Gastroesophageal sphincter (tissue), 4 donors: ENCODE data around the gene SIN3B. TPM values are rescaled to one million over a fixed set of nuclear protein-coding genes. Genes with fewer than 3 reads are reported as not detected.

Source experiments
- ATAC-seq: fragments of 150-250 bp; one replicate; pipeline ENCODE4 v1.9.1; 2016; ENCODE audit warnings: mild to moderate bottlenecking, moderate library complexity
- H3K27ac ChIP-seq, 4 donors: fragments of 200-600 bp; sonication (generic) in 3 of 4; 1 replicate in 3 of 4; 2 replicates in 1 of 4; pipeline ENCODE4 v1.5.1; 2016 to 2019
- H3K27me3 ChIP-seq: fragments of 200-600 bp; sonication (generic); one replicate; pipeline ENCODE4 v1.5.1; 2019
- H3K36me3 ChIP-seq, 2 donors: fragments of 200-600 bp; sonication (generic); one replicate each; pipeline ENCODE4 v1.5.1; 2019; ENCODE audit warnings: control low read depth in 1 of 2
- H3K4me1 ChIP-seq, 3 donors: fragments of 200-600 bp; sonication (generic); 1 replicate in 2 of 3; 2 replicates in 1 of 3; pipeline ENCODE4 v1.5.1; 2016 to 2019; ENCODE audit warnings: control low read depth in 2 of 3
- H3K4me3 ChIP-seq, 2 donors: fragments of 200-600 bp; sonication (generic); one replicate each; pipeline ENCODE4 v1.5.1; 2019; ENCODE audit warnings: mild to moderate bottlenecking in 1 of 2, moderate library complexity in 1 of 2
- H3K9me3 ChIP-seq, 3 donors: fragments of 200-600 bp; sonication (generic); one replicate each; pipeline ENCODE4 v1.5.1; 2017 to 2019; ENCODE audit warnings: control low read depth in 2 of 3
- CTCF ChIP-seq, 4 experiments: fragments of 200-600 bp in 2 of 4; fragments of 450-650 bp in 2 of 4; sonication (generic) in 1 of 4; IDR thresholded peaks; one replicate each; pipeline ENCODE4 v1.5.1; 2017 to 2019; ENCODE audit warnings: antibody characterized with exemption in 4 of 4, mild to moderate bottlenecking in 2 of 4, moderate library complexity in 2 of 4
- EP300 ChIP-seq: sonication (generic); formaldehyde crosslinking; IDR thresholded peaks from one replicate; pipeline ENCODE4 v1.6.1; 2017; ENCODE audit warnings: antibody characterized with exemption, mild to moderate bottlenecking
- POLR2A ChIP-seq, 2 donors: fragments of 450-650 bp; IDR thresholded peaks; one replicate each; pipeline ENCODE4 v1.6.1; 2017; ENCODE audit warnings: antibody characterized with exemption in 2 of 2, mild to moderate bottlenecking in 2 of 2, moderate library complexity in 1 of 2
- POLR2AphosphoS5 ChIP-seq: sonication (generic); formaldehyde crosslinking; IDR thresholded peaks from one replicate; pipeline ENCODE4 v1.6.1; 2017; ENCODE audit warnings: antibody characterized with exemption
- WGBS, 2 donors: methylation state at CpG; one replicate each; pipeline ENCODE4 v1.1.5; 2018; ENCODE audit warnings: low coverage in 1 of 2; 5-methylcytosine and 5-hydroxymethylcytosine counted together
- total RNA-seq, 4 donors: library from RNA; depleted of rRNA; stranded (reverse); fragments of >200 nt; gene quantifications; one replicate each; pipeline ENCODE4 v1.1.0, GENCODE V29; 2016

SIN3B gene
- total RNA-seq, 4 donors from 2014 or later = 19.7 to 55.7 (median 45.8) TPM

- WGBS, 2 donors = 93% methylated on average over 5 of the region's 12 CpGs; no CpG with 5 or more reads in 1 of the 2 donors
- Histone ChIP-seq H3K4me1 (peaks cover 0 to 38% (median 7%) of the 10 kb centered on the region in 3 donors), H3K9me3 (no peaks in the 10 kb centered on the region), H3K4me3 (no peak overlapping the region), H3K27ac (no peak overlapping the region), H3K27me3 (peaks cover 27% of the 10 kb centered on the region), H3K36me3 (no peaks in the 10 kb centered on the region)
- ATAC-seq = no peak
- TF ChIP-seq POLR2AphosphoS5 (no peak), POLR2A (IDR thresholded peaks at IDR 0.05) (no peak), EP300 (no peak), CTCF (IDR thresholded peaks at IDR 0.05) (no peak)
These were observed 62.6 kb downstream of the SIN3B start for GRCh38 chr19:16891696-16892382.

GRCh38 chr19:16892436-16892835 is 63.2 kb downstream of the SIN3B start:
- Histone ChIP-seq H3K36me3 (no peaks in the 10 kb centered on the region), H3K4me1 (peaks cover 0 to 39% (median 7%) of the 10 kb centered on the region in 3 donors), H3K27ac (no peak overlapping the region), H3K27me3 (peaks cover 23% of the 10 kb centered on the region), H3K9me3 (no peaks in the 10 kb centered on the region), H3K4me3 (no peak overlapping the region)
- TF ChIP-seq CTCF (IDR thresholded peaks at IDR 0.05) = no peak
- TF ChIP-seq POLR2AphosphoS5 = no peak
- no peak for TF ChIP-seq POLR2A (IDR thresholded peaks at IDR 0.05)
- TF ChIP-seq EP300 = no peak
- no CpG with 5 or more reads among the region's 4 CpGs for WGBS, 2 donors
- ATAC-seq = no peak

GRCh38 chr19:16892868-16893685 is 63.9 kb downstream of the SIN3B start:
- Histone ChIP-seq H3K4me1 (peaks cover 0 to 45% (median 7%) of the 10 kb centered on the region in 3 donors), H3K9me3 (no peaks in the 10 kb centered on the region)
- ATAC-seq = no peak

GRCh38 chr19:16893686-16893989 is 64.4 kb downstream of the SIN3B start:
- Histone ChIP-seq H3K36me3 (no peaks in the 10 kb centered on the region), H3K27ac (peak overlapping the region in 1 of 4 donors; percentile 9), H3K27me3 (peaks cover 11% of the 10 kb centered on the region), H3K9me3 (no peaks in the 10 kb centered on the region), H3K4me1 (peaks cover 0 to 45% (median 7%) of the 10 kb centered on the region in 3 donors), H3K4me3 (no peak overlapping the region)
- ATAC-seq = no peak
- WGBS, 2 donors = 40 to 70% methylated on average over 1 to 3 of the region's 14 CpGs
- TF ChIP-seq CTCF (IDR thresholded peaks at IDR 0.05) = no peak
- TF ChIP-seq EP300 = no peak
- TF ChIP-seq POLR2A (IDR thresholded peaks at IDR 0.05) = no peak
- TF ChIP-seq POLR2AphosphoS5 = no peak

More at GRCh38 chr19:16892868-16893685, 63.9 kb downstream of the SIN3B start:
- peak overlapping the region in 1 of 4 donors; percentile 24 for H3K27ac ChIP-seq
- WGBS, 2 donors = 79 to 84% methylated on average over 3 to 7 of the region's 19 CpGs
- no peak for TF ChIP-seq POLR2AphosphoS5
- no peak for TF ChIP-seq CTCF (IDR thresholded peaks at IDR 0.05)
- TF ChIP-seq EP300 = no peak
- no peak for TF ChIP-seq POLR2A (IDR thresholded peaks at IDR 0.05)
- no peak overlapping the region for H3K4me3 ChIP-seq
- peaks cover 16% of the 10 kb centered on the region for H3K27me3 ChIP-seq
- H3K36me3 ChIP-seq = no peaks in the 10 kb centered on the region
